Measurements from ENCODE around the gene LY6G6F.

The LY6G6F gene

DNA sequence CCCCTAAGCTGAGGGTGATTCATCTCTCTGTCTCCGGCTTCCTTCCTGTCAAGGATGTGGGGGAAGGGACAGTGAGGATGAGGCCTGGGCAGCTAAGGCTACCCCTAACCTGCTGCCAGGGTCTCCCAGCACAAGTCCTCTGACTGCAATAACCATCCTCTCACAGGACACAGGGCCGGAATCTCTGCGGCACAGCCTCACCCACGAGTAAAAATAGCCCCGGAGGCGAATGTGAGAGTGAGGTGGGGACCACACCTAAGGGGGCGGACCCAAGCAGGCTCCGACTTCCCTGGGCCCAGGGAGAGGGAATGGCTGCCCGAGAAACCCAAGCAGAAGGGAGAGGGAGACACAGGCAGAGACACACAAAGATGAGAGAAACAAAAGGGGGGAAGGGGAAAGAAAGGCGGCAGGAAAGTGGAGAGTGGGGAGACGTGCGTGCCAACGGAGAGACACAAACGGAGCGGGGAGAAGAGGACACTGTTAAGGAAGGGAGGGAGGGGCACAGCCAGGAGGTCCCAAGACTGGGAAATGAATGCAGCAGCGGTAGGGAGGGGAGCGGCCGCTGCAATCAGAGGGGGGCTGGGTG lies 28.2 kb downstream of the LY6G6F start:
- H3K4me1 Mint-ChIP-seq: peaks cover 63% of the 10 kb centered on the region
- peak overlapping the region; percentile 90 for H3K27ac Mint-ChIP-seq

DNA sequence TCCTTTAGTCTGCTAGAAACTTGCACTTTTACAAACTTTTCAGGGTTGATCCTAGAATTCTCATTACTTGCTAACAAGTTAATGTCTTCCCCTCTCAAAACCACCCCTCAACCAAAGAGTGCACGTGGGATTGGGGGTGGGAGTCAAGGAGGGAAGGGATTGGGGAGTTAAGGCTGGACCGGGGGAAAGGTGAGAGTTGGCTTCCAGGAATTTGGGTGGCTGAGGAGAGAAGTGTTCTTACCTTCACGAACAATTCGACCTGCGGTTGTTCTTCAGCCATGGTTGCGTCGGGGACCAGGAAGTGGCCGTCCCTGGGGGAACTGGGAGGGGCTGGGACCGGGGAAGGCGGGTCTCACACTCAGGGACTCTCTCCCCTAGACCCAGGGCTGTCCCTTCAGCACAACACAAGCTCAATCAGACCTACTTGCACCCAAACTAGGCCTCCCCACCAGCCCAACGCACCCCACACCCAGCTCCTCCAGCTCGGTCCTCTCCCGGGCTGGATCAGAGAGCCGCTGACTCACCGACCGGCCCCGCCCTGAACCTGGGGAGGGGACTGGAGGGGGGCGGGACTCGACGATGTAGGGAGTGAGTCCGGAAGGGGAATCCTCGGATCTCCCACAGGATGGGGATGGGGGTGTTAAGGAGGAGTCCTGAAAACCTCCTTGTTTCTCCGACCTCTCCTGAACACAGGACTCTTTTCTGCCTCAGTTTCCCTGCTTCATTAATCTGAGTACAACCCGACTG lies 29.5 kb downstream of the LY6G6F start, which contains the start of gene CLIC1:
Gene CLIC1, minus strand, starts transcription at position 510 of the 747 bp plus-strand sequence. Its CDS starts 230 bp downstream, at position 280.
- Mint-ChIP-seq H3K4me3 (peak within 1 kb of the TSS; percentile 95), H3K27ac (peak within 1 kb of the TSS; percentile 90), H3K9me3 (no peaks in the 10 kb centered on the region), H3K27me3 (no peaks in the 10 kb centered on the region), H3K4me1 (peaks cover 63% of the 10 kb centered on the region), H3K36me3 (peaks cover 24% of the 10 kb centered on the region)
- ATAC-seq: peak; percentile 69

More for the DNA sequence above, 28.2 kb downstream of the LY6G6F start:
- Mint-ChIP-seq H3K9me3 (no peaks in the 10 kb centered on the region), H3K4me3 (peak overlapping the region; percentile 95), H3K27me3 (no peaks in the 10 kb centered on the region), H3K36me3 (peaks cover 36% of the 10 kb centered on the region)
- peak; percentile 35 for ATAC-seq

- no peak for ATAC-seq
- Mint-ChIP-seq H3K27me3 (no peaks in the 10 kb centered on the region), H3K36me3 (peaks cover 30% of the 10 kb centered on the region), H3K4me1 (peaks cover 63% of the 10 kb centered on the region), H3K27ac (peak overlapping the region; percentile 90), H3K9me3 (no peaks in the 10 kb centered on the region), H3K4me3 (peak overlapping the region; percentile 95)
These were observed 30.2 kb downstream of the LY6G6F start for GRCh38 chr6:31736768-31737314.

GRCh38 chr6:31737315-31737990 lies 30.8 kb downstream of the LY6G6F start:
- no peak for ATAC-seq
- H3K4me3 Mint-ChIP-seq: peak overlapping the region; percentile 95
- H3K36me3 Mint-ChIP-seq: peaks cover 31% of the 10 kb centered on the region
- H3K9me3 Mint-ChIP-seq: no peaks in the 10 kb centered on the region
- H3K4me1 Mint-ChIP-seq: peaks cover 63% of the 10 kb centered on the region
- peak overlapping the region; percentile 90 for H3K27ac Mint-ChIP-seq
- H3K27me3 Mint-ChIP-seq: no peaks in the 10 kb centered on the region

DNA sequence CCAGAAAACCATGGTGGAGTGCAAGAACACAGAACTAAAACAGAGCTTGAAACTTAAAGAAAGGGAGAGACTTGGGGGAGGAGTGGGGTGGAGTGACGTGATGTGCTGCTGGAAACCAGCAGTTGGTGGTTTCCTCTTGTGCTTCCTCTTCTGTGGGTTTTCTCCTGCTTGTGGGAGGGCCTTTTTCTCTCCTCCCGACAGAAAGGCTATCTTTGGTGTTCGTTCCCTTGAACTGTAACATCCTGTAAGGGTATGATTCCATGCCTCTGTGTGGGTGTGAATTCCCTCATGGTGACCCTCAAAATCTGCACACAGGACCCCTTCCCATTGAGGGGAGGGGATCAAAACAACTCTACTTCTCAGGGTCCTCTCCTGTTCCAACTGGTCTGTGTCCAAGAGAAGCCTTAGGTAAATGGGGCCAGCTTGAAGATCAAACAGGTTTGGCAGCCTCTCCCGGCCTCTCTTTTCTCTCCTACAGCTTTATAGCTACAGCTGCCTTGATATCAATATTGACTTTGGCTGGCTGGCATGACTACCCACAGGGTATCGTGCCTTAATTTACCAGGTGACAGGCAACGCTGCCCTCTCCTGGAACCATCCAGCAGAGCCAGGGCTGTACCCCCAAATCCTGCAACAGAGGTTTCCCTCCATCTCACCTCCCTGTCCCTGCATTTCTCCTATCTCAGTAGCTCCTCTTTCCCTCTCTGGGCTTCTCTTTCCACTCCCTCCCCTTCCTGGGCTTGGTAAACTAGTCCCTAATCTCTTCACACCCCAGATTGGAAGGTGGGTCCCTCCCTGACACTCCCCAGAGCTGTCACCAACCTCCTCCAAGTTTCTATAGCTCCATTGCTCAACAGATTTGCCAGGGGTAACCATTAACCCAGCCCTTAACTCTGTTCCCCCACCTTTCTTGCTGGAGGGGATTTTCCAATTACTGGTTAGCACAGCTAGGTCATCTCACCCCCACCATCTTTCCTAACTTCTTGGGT lies 31.6 kb downstream of the LY6G6F start:
- peak overlapping the region; percentile 95 for H3K4me3 Mint-ChIP-seq
- peaks cover 62% of the 10 kb centered on the region for H3K4me1 Mint-ChIP-seq
- peaks cover 33% of the 10 kb centered on the region for H3K36me3 Mint-ChIP-seq
- H3K27me3 Mint-ChIP-seq: no peaks in the 10 kb centered on the region
- H3K9me3 Mint-ChIP-seq: no peaks in the 10 kb centered on the region
- peak overlapping the region; percentile 90 for H3K27ac Mint-ChIP-seq
- peak; percentile 37 for ATAC-seq

DNA sequence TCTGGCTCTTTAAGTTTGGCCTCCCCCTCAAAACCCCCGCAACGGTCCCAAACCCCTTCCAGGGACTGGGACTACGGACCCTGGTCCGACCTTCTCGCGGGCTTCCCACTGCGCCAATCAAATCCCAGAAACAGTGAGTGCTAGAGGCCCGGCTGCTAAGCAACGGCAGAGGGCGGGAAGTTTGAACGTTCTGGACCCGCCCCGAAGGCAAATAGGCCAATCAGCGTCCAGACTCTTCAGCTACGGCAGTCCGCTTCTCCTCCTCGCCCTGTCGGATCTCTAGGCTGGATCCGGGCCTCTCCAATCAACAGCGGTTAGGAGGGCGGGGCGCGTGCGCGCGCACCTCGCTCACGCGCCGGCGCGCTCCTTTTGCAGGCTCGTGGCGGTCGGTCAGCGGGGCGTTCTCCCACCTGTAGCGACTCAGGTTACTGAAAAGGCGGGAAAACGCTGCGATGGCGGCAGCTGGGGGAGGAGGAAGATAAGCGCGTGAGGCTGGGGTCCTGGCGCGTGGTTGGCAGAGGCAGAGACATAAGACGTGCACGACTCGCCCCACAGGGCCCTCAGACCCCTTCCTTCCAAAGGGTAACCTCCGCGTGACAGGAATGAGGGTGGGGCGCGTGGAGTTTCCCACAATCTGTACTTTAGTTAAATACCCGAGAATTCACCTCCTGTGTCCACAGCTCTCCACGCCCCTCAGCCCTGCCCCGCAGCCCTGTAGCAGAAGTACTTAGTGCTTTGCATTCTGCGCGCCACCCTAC lies 33.2 kb downstream of the LY6G6F start, which contains the start of gene MSH5:
Gene MSH5, plus strand, starts transcription at position 367 of the 758 bp plus-strand sequence. CDS start 462 bp downstream, outside the sequence.
- H3K9me3 Mint-ChIP-seq: no peaks in the 10 kb centered on the region
- peak within 1 kb of the TSS; percentile 90 for H3K27ac Mint-ChIP-seq
- peaks cover 34% of the 10 kb centered on the region for H3K36me3 Mint-ChIP-seq
- H3K4me3 Mint-ChIP-seq: peak within 1 kb of the TSS; percentile 95
- peaks cover 46% of the 10 kb centered on the region for H3K4me1 Mint-ChIP-seq
- no peaks in the 10 kb centered on the region for H3K27me3 Mint-ChIP-seq
- peak; percentile 95 for ATAC-seq

DNA sequence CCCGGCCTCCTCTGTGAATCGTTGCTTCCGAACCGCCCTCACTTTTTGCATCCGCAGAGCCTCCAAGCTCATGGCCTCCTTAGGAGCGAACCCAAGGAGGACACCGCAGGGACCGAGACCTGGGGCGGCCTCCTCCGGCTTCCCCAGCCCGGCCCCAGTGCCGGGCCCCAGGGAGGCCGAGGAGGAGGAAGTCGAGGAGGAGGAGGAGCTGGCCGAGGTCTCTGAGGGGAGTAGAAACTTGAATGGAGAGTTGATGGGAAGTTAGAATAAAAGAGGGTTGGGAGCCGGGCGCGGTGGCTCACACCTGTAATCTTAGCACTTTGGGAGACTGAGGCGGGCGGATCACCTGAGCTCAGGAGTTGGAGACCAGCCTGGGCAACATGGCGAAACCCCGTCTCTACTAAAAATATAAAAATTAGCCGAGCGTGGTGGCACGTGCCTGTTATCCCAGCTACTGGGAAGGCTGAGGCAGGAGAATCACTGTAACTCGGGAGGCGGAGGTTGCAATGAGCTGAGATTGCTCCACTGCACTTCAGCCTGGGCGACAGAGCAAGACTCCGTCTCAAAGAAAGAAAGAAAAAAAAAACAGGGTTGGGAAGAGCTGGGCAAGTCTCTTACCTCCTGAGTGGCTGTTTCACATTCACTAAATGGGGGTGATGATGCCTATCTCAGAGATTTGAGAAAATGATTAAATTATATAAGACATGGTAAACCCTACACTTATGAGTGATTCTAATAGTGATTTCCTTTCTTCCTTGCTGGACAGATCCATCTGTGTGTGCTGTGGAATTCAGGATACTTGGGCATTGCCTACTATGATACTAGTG lies 33.9 kb downstream of the LY6G6F start:
- peaks cover 26% of the 10 kb centered on the region for H3K36me3 Mint-ChIP-seq
- peaks cover 45% of the 10 kb centered on the region for H3K4me1 Mint-ChIP-seq
- peak; percentile 35 for ATAC-seq
- peak overlapping the region; percentile 92 for H3K4me3 Mint-ChIP-seq
- no peaks in the 10 kb centered on the region for H3K9me3 Mint-ChIP-seq
- peak overlapping the region; percentile 90 for H3K27ac Mint-ChIP-seq
- no peaks in the 10 kb centered on the region for H3K27me3 Mint-ChIP-seq

GRCh38 chr6:31741815-31742214 lies 35.1 kb downstream of the LY6G6F start:
- Mint-ChIP-seq H3K4me3 (peak overlapping the region; percentile 38), H3K9me3 (no peaks in the 10 kb centered on the region), H3K4me1 (peaks cover 40% of the 10 kb centered on the region), H3K27ac (no peak overlapping the region), H3K36me3 (peaks cover 22% of the 10 kb centered on the region), H3K27me3 (no peaks in the 10 kb centered on the region)
- ATAC-seq: no peak

DNA sequence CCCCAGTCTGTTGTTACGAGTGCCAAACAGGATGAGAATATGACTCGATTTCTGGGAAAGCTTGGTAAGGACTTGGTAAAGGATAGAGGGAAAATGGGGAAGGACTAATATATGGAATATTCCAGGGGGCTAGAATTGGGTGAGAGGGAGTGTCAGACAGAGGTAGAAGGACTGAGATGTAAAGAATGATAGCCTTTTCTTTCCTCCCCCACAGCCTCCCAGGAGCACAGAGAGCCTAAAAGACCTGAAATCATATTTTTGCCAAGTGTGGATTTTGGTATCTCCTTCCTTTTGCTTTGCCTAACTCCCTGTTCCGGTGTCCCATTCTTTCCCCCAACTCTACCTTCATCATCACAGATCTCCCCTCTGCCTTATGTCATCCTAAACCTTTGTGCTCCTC lies 36.2 kb downstream of the LY6G6F start:
- Mint-ChIP-seq H3K4me1 (peaks cover 29% of the 10 kb centered on the region), H3K4me3 (no peak overlapping the region), H3K36me3 (peaks cover 28% of the 10 kb centered on the region), H3K27ac (no peak overlapping the region), H3K27me3 (no peaks in the 10 kb centered on the region), H3K9me3 (no peaks in the 10 kb centered on the region)
- no peak for ATAC-seq

DNA sequence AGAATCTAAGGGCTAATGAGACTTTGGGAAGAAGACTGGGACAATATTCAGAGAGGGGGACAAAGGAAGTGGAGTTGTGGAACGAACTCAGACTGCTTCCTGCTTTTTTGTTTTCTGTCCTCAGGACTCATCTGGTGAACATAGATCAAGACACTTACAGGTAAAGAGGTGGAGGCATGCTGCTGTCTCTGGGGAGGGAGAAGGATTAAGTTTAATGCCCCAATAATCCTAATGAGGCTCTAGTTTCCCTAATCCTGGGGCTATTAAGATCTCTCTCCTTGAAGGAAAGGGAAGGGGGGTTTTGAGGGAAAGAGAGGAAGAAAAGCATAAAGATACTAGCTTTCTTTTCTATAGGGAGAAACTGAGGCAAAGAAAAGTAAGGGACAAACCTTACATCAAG lies 37.8 kb downstream of the LY6G6F start:
- H3K36me3 Mint-ChIP-seq: peaks cover 28% of the 10 kb centered on the region
- no peak for ATAC-seq
- H3K9me3 Mint-ChIP-seq: no peaks in the 10 kb centered on the region
- no peak overlapping the region for H3K27ac Mint-ChIP-seq
- H3K4me3 Mint-ChIP-seq: no peak overlapping the region
- no peaks in the 10 kb centered on the region for H3K27me3 Mint-ChIP-seq
- H3K4me1 Mint-ChIP-seq: peaks cover 14% of the 10 kb centered on the region

DNA sequence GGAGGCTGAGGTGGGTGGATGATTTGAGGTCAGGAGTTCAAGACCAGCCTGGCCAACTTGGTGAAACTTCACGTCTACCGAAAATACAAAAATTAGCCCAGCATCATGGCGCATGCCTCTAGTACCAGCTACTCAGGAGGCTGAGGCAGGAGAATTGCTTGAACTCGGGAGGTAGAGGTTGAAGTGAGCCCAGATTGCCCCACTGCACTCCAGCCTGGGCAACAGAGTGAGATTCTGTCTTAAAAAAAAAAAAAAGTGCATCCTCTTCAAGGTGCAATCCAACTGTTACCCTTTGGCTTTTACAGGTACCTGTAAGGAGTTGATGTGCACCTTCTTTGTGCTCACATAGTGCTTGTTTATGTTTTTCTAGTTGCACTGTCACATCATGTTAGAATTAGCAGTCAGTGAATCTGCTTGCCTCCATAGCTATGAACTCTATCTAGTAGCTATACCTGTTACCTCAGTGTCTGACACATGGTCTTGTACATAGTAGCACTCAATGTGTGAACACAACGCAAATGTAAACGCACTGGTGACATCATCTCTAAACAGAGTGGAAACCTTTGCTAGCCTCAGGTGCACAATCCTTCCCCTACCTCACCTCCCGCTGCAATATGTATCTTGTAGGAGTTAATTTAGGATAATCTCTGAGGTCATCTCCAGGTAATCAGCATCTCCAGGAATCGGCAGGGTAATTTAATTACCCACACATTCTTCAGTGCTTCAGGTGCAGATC lies 42.8 kb downstream of the LY6G6F start:
- H3K27me3 Mint-ChIP-seq: no peaks in the 10 kb centered on the region
- H3K27ac Mint-ChIP-seq: no peak overlapping the region
- H3K4me1 Mint-ChIP-seq: no peaks in the 10 kb centered on the region
- H3K9me3 Mint-ChIP-seq: no peaks in the 10 kb centered on the region
- no peak overlapping the region for H3K4me3 Mint-ChIP-seq
- peaks cover 6% of the 10 kb centered on the region for H3K36me3 Mint-ChIP-seq
- ATAC-seq: no peak

GRCh38 chr6:31750411-31751022 lies 43.9 kb downstream of the LY6G6F start:
- Mint-ChIP-seq H3K36me3 (peaks cover 6% of the 10 kb centered on the region), H3K4me3 (no peak overlapping the region), H3K9me3 (no peaks in the 10 kb centered on the region), H3K4me1 (no peaks in the 10 kb centered on the region), H3K27ac (no peak overlapping the region), H3K27me3 (no peaks in the 10 kb centered on the region)
- ATAC-seq: no peak

All from stimulated activated memory B cell treated with anti-CD40 and anti-IgM and Interleukin-4, amounts not matched to agents 10 μg/mL and 1 μg/mL and 100 μg/mL, for 72 hours (primary cell).